HG03342 (cell line): ENCODE results near the gene ZGPAT.
"Not testable (repeated sequence)": the region's sequence is repeated elsewhere in the genome, so short reads cannot be mapped to it uniquely, and the experiment has no call there.

Experiments used
- ATAC-seq: cut with Tn5 transposase; IDR thresholded peaks from one replicate; pipeline ENCODE4 v1.9.1; 2021; ENCODE audit warnings: mild to moderate bottlenecking, moderate library complexity; ENCODE audit not compliant: unreplicated experiment

ZGPAT gene

DNA sequence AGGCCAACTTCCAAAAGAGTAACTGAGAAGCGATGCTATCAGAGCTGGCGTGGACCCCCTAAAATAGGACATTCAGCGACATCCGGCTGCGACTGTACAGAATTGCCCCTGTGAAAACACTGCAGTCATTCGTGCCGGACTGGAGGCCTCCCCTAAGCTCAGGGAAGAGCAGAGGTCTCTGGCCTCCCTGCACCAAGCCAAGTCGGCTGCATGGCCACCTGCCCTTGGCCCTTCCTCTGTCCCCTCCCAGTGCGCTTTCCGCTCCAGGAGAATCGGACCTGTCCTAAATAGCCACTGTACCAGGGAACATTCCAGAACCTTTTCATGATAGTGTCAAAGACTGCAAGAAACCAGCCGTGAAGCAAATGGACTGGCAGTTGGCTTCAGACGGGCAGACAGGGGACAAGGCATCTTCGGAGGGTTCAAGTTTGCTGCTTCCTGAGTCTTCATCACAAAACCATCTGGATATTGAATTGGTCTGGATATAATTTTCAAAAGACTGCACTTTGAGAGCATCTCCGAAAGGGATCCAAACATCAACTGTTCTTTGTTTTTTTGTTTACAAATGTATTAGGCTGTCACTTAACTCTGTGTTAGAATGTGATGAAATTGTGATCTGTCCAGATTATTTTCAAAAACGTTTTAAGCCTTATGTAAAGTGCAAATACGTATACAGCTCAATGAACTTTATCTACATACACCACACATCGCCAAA lies 48.3 kb downstream of the ZGPAT start:
- no peak for ATAC-seq

DNA sequence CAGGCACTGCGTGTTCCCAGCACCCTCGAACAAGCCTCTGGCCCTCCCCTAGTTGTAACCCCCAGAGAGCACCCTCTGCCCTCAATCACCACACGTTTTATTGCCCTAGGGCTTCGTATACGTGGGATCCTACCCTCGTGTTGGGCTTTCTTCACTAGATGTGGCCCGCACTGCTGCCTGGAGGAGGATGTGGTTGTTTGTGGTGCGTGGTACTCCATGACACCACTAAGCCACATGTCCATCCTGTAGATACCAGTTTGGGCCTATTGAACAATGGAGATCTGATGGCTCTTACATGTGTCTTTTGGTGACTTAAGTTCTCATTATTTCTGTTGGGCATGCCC lies 48.8 kb downstream of the ZGPAT start:
- ATAC-seq = no peak

DNA sequence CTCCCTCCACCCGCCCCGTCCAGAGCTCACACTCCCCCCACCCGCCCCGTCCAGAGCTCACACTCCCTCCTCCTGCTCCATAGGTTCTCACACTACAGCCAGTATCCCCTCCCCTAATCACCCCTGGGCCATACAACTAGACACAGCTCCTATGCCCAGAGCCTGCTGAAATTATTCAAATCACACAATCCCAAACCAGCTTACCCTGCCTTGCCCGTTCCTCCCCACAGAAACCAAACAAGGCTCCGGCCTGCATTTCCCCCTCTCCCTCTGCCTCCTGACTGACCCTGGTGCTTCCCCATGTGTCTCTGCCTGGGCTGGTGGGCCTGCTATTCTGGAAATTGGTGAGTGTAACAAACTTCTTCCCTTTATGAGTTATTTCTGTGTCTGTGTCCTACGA lies 50.3 kb downstream of the ZGPAT start:
- ATAC-seq = no peak

DNA sequence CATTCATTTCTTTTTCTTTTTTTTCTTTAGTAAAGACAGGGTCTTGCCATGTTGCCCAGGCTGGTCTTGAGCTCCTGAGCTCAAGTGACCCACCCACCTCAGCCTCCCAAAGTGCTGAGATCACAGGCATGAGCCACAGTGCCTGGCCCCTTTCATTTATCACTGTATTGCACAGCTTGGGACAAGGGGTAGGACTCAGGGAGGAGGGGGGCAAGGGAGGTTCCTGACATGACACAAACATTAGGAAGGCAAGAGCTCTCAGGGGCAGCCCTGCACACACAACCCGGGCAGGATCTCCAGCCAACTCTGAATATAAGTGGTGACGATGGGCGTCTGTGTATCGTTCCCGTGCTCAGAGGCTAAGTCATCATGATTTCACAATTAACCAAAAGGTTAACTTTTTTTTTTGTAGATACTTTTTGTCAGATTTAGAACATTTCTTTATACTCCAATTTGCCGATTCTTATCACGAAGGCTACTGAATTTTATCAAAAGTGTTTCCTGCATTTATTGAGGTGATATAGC lies 51.6 kb downstream of the ZGPAT start:
- no peak for ATAC-seq

DNA sequence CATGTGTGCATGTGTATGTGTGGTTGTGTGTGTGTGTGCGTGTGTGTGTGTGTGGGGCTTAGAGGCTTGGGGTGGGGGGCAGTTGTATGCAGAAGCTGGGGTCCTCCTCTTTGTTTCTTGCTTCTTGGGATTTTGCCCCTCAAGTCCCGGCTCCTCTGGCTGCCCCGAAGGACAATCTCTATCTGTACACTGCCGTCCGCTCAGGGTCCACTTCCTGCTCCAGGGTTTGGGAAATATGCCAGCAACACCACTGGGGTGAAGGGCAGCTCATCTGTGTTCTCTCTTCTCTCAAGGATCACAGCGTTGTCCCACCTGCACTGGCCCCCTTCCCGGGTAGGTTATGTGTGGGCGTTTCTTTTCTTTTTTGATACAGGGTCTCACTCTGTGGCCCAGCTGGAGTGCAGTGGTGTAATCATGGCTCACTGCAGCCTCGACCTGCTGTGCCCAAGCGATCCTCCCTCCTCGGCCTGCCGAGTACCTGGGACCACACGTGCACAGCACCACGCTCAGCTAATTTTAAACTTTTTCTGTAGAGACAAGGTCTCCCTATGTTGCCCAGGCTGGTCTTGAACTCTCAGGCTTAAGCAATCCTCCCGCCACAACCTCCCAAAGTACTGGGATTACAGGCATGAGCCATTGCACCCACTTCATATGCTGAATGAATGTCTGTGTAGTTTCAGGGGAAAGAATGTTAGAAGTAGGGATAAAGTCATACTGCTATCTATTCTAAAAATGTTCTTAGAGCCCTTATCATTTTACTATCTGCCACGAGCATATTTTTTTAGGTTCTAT lies 57.4 kb downstream of the ZGPAT start:
- ATAC-seq = no peak

DNA sequence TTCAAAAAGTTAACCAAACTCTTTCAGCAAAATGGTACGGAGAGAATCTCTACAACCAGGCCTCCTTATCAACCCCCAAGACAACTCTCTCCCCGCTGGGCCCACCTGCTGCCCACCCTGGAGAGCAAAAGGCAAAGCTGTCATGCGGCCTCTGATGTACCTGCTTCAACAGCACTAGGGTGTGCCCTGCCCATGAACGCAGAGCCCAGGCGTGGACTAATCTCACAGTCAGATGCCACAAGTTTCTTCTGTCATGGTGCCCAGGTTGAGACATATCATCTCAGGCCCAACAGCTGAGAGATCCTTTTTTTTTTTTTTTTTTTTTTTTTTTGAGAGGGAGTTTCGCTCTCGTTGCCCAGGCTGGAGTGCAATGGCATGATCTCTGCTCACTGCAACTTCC lies 58.1 kb downstream of the ZGPAT start:
- ATAC-seq = no peak

DNA sequence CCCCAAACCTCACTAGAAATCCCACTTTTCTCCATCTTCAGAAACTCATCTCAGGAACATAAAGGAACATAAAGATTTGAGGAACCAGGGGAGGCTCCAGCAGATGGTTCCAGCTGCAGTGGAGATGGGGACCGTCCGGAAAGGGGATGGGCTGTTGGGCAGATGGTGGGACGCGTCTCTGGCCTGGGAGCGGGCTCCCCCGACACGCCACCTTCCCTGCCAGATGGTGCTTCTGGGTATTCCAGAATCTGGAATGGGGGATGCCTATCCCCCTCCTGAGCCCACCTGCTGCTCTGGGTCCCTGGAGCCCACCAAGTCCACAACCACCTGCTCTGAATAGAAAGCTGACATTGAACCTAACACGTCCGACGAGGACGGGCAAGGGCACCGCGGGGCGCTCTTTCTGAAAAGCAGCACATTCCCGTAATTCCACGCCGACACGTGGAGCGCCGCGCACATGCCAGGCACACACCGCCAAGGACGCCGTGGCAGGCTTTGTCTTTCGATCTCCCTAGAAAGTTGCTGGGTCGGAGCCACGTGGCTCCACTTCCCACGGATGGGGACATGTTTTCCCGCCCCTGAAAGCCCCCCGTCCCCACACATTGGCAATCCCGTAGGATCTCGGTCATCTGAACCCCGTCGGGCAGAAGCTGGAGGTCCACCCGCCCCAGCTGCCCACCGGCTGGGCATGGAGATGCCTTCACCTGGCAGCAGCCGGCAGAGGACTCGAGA lies 59.0 kb downstream of the ZGPAT start:
- ATAC-seq = no peak

DNA sequence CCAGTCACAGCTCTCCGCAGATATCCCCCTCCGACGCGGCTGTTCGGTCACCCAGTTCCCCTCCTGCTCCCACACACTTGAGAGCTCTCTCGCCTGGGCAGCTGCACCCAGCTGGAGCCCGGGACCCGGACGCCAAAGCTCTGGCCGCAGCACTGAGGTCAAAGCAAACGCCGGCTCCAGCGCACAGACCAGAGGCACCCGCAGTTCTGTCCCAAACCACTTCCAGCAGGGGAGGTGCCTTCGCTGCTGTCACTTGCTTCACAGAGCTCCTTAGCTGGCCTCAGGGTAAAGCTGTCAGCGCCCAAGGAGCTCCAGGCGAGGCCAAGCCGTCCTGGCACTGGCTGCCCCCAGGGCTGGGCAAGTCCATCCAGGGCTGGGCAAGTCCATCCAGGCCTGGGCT lies 59.6 kb downstream of the ZGPAT start:
- ATAC-seq = no peak

DNA sequence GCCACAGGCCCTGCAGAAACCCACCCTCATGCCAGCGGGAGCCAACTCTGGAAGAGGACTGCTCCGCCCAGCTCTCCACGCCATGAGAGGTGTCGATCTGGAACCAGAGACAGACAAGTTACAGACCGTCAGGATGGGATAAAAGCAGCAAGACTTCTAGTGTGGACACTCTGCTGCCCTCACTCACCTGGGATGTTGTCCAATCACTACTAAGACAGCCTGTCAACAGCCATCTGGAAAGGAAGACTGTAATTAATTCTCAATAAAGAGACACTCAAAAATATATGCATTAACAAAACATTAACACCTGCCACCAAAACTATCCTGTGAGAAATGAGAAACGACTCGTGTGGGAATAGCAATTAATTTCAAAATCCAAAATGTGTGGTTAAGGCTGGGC lies 60.0 kb downstream of the ZGPAT start:
- no peak for ATAC-seq

DNA sequence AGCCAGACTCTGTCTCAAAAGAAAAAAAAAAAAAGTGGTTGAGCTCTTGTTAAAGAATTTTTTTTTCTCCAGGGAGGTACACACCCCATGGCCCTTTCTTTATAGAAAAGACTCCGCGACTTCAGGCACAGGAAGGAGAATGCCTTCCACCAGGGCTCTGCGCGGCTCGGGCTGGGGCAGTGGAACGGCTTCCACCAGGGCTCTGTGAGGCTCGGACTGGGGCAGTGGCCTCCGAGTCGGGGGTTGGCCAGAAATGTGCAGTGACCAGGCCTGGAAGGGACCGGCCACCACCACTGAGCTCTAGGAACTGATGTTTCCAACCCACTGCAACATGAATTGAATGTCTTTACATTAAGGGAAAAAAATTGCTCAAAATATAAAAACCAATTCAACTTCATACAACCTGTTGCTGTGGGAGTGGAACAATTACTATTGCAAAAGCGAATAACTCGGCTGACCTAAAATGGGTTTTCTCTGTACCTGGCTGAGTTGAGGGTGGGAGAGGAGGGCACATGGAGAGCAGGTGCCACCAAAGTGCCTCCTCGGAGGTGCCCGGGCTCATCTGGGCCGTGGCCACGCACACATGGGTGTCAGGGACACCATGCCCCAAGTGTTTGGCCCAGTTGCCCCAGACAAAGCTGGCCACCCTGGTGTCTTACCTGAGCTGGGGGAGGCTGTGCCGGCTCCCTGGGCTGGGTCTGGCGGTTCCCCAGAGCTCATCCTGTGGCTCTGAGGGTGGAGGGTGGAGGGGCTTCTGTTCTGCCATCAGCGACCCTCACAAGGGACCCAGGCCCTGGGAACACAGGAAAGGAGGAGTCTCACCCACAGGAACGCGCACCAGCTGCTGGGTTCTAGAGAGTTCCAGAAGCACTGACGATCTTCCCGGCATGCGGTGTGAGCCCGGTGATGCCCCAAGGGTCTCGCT lies 61.0 kb downstream of the ZGPAT start:
- no peak for ATAC-seq

DNA sequence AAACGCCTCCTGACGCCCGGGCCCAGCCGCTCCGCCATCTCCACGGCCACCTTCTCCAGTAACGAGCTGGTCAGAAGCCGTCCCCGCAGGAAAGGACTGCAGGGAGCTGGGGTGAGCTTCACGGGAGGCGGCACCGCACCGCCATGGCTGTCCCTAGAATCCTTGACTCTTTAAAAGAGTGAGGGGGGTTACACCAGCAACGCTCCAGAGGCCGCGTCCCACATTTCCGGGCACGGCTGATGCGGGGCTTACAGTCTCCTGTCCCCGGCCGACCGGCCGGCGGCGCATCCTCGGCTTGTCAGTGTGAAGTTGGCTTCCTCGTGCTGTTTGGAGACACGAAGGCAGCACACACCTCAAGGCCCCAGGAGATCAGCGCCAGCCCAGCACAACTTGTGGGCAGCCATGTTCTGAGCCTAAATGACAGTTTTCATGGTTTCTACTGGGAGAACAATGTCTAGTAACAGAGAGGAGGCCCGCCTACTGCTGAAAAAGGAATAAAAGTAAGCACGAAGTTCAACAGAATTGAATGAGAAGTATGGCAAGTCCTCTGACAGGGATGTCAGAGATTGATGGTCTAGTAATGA lies 62.1 kb downstream of the ZGPAT start:
- no peak for ATAC-seq

DNA sequence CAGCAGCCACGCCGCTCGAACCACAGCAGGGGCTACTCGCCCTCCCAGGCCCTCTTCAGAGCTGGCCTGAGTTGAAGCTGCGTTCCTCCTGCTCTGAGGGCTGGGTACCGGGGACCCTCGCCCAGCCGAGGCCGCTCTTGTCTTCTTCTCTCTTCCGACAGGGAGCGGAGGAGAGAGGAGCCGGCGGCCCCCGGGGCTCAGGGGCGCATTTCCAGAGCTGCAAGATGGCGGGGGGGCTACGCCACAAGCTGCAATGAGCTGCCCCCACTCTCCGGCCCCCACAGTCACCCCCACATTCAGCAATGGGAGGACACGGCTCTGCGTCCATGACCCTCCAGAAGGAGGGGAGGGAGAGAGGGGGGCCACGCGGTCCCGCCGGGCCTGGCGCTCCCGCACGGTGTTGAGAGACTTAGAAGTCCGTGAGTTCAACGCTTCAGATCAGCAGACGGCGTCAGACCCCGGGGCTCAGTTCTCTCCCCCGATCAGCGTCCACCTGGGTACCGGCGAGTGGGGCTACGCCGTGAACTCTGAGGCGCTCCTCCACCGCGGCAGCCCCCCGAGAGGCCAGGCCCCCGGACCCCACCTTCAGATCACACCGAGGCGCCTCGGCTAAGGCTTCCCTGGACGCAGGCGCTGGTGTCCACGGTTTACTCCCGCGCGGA lies 63.3 kb downstream of the ZGPAT start:
- ATAC-seq = no peak

DNA sequence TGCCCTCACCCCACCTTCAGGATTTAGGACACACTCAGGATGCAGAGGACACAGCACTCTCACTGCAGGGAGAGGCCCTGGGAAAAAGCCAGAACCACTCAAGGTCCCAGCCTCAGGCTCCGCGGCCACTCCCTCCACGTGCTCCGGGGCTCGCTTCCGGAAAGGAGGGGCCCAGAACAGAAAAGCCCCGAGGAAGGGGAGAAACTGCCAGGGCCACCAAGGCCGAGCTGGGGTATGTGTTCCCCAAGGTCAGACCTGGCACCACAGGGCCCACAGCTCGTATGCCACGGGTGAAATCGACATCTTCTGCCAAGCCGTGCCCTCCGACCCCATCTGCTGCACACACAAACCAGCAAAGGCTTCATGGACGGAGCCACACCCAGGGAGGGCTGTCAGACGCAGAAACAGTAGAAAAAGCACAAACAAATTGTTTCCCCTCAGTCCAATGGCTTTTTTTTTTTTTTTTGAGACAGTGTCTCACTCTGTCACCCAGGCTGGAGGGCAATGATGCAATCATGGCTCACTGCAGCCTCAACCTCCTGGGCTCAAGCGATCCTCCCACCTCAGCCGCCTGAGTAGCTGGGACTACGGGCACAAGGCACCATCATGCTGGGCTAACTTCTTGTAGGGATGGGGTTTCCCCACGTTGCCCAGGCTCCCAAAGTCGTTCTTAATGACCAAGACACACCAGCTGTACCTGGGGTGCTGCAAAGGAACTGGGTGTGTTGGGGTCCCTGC lies 65.1 kb downstream of the ZGPAT start:
- no peak for ATAC-seq

DNA sequence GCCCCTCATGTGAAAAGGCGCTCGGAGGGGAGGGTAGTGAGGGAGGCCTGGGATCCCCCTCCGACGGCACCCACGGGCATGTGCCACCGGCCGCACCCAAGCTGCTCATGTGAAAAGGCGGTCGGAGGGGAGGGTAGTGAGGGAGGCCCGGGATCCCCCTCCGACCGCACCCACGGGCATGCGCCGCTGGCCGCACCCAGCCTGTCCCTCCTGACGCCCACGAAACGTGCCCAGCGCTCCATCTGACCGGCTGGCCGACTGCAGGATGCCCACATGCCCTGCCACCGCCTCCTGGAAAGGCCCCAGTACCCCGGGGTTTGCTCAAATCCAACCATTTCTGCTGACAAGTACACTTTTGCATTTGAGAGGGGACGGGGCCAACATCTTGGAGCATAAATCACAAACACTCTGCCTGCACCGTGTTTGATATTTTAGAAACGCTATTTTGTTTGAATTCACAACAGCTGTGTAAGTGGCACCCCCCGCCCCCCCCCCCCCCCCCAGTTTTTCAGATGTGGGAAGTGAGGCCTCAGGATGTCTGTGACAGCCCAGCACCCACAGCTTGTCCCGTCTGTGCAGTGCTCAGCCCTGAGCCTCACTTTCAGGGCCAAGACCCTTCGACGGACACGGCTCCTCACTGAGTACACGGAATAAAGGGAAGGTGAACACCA lies 65.9 kb downstream of the ZGPAT start:
- ATAC-seq = no peak

DNA sequence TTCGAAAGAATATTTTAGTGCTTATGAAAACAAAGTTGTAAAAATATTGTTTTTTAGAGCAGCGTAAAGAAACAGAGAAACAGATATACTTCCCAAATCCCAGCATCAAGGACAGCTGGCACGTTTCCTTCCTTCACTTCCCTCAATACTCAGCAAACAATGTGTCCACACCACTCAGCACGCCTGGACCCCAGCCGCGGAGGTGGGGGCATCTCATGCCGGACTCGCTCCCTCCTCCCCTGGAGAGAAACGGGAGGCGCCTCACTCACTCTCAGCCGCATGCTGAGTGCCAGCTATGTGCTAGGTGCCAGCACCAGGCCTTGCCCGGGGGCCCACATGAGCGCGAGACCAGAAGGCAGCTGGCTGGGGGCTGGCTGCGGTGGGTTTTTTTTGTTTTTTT lies 66.5 kb downstream of the ZGPAT start:
- no peak for ATAC-seq

DNA sequence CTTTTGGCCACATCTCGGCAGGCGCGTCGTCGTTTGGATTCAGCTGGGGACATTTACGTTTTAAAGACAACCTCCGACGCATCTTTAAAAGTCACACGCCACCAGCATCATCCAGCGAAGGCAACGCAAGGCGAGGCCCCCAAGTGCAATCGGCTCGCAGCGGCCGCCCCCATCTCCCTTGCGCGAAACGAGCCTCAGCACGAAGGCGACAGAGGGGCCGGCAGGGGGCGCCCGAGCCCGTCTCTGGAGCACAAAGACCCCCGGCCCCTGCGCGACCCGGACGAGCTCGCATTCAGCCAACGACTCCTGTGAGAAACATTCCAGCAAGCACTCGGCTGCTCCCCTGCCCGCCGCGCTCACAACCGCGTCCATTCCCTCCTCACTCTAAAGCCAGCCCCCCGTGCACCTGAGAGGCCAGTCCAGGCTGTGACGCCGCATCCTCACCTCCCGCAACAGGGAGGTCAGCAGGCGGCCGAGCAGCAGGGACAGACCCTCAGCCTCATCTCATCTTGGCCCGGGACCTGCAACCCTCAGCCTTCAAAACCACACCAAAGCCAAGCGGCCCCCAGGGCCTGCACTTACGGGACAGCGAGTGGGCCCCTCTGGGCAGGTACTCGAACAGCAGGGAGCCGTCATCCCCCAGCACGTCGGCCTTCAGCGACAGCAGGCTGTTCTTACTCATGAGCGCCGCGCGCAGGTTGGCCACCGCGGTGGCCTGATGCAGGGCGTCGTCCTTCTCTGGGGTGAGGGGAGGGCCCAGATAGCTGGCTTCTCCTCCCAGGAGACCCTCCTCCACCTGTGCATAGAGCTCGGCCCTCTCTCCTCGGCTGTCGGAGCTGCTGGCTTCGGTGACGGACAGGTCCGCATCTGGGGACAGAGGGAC lies 67.5 kb downstream of the ZGPAT start:
- no peak for ATAC-seq

DNA sequence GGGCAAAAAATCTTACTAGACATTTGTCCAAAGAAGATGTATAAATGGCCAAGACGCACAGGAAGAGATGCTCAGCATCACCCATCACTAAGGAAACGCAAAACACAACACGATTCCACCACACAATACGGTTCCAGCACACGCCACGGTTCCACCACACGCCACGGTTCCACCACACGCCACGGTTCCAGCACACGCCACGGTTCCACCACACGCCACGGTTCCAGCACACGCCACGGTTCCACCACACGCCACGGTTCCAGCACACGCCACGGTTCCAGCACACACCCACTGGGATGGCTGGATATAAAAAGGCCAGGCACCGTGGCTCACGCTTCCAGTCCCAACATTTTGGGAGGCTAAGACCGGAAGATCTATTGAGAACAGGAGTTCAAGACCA lies 69.0 kb downstream of the ZGPAT start:
- ATAC-seq = not testable (repeated sequence)

DNA sequence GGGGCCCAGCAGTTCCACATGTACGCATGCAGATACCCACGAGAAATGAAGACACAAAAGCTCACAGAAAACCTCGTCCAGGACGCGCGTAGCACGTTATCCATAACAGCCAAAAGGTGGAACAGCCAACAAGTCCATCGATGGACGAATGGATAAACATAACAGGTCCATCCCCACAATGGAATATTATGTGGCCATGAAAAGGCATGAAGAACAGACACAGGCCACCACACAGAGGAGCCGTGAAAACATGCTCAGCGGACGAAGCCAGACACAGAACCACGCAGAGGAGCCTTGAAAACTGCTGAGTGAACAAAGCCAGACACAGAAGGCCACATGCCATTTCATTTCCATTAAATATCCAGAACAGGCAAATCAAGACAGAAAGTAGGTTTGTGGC lies 69.8 kb downstream of the ZGPAT start:
- ATAC-seq = no peak
